IMR-90 (cell line): ENCODE results near the gene CLASP1. TPM values are rescaled to one million over a fixed set of nuclear protein-coding genes. Genes with fewer than 3 reads are reported as not detected.

Source experiments
- ATAC-seq: fragments of 200-7000 bp; cut with Tn5 transposase; 2 replicates; pipeline ENCODE4 v1.9.1; 2020; ENCODE audit warnings: low read depth, mild to moderate bottlenecking, moderate library complexity
- BruUV-seq: library from RNA; stranded (reverse); fragments of 400-500 nt; replicated peaks from 2 replicates; lab custom pipeline; 2021; lab: Mats Ljungman, UMichigan
- CTCF ChIA-PET: fragments of 300-600 bp; formaldehyde crosslinking; extraction: SDS; loops from one replicate; lab custom pipeline; 2021; ENCODE audit warnings: antibody characterized with exemption; lab: Yijun Ruan, JAX
- POLR2A ChIA-PET: fragments of 300-600 bp; sonication (Branson Sonifier 250); formaldehyde crosslinking; loops from one replicate; lab custom pipeline; 2022; ENCODE audit warnings: antibody characterized with exemption; ENCODE audit not compliant: unreplicated experiment; lab: Charles Lee
- DNase-seq: peaks from one replicate; pipeline ENCODE4 v3.0.0; 2013
- H2AFZ ChIP-seq: replicated peaks from 2 replicates; pipeline ENCODE3; 2013; ENCODE audit warnings: low read length, mild to moderate bottlenecking; ENCODE audit not compliant: poor library complexity
- H2AK5ac ChIP-seq: 2 replicates; pipeline ENCODE4 v1.6.1; 2013; ENCODE audit warnings: low read depth, low read length, inconsistent platforms
- H2AK9ac ChIP-seq: replicated peaks from 2 replicates; pipeline ENCODE3; 2013; ENCODE audit warnings: mild to moderate bottlenecking, low read depth, low read length, moderate library complexity; ENCODE audit not compliant: poor library complexity
- H2BK120ac ChIP-seq: 2 replicates; pipeline ENCODE4 v1.6.1; 2013; ENCODE audit warnings: low read depth, low read length, inconsistent platforms
- H2BK15ac ChIP-seq: 3 replicates; pipeline ENCODE4 v1.6.1; 2013; ENCODE audit warnings: low read depth, low read length, inconsistent platforms
- H2BK20ac ChIP-seq: 2 replicates; pipeline ENCODE4 v1.6.1; 2013; ENCODE audit warnings: low read depth, mild to moderate bottlenecking, inconsistent platforms, low read length, moderate library complexity
- H2BK5ac ChIP-seq: 2 replicates; pipeline ENCODE4 v1.6.1; 2013; ENCODE audit warnings: mild to moderate bottlenecking, low read depth, low read length, inconsistent platforms; ENCODE audit not compliant: poor library complexity, severe bottlenecking
- H3K14ac ChIP-seq: replicated peaks from 2 replicates; pipeline ENCODE4 v1.6.1; 2013; ENCODE audit warnings: low read depth, low read length, inconsistent platforms
- H3K18ac ChIP-seq: 2 replicates; pipeline ENCODE4 v1.6.1; 2013; ENCODE audit warnings: low read depth, low read length, control low read depth
- H3K23ac ChIP-seq: 2 replicates; pipeline ENCODE4 v1.6.1; 2013; ENCODE audit warnings: low read depth, low read length, inconsistent platforms
- H3K27ac ChIP-seq: 2 replicates; pipeline ENCODE4 v1.5.1; 2013; ENCODE audit warnings: mild to moderate bottlenecking, control low read depth, low read length; ENCODE audit not compliant: insufficient read depth
- H3K27me3 ChIP-seq: 2 replicates; pipeline ENCODE4 v1.6.1; 2013; ENCODE audit warnings: low read length; ENCODE audit not compliant: control insufficient read depth, insufficient read depth
- H3K36me3 ChIP-seq: 2 replicates; pipeline ENCODE4 v1.6.1; 2013; ENCODE audit warnings: low read length, mixed read lengths; ENCODE audit not compliant: control insufficient read depth, insufficient read depth
- H3K4ac ChIP-seq: 2 replicates; pipeline ENCODE4 v1.6.1; 2013; ENCODE audit warnings: low read depth, low read length, inconsistent platforms
- H3K4me1 ChIP-seq: 2 replicates; pipeline ENCODE4 v1.6.1; 2013; ENCODE audit warnings: low read length, mixed read lengths; ENCODE audit not compliant: control insufficient read depth, insufficient read depth
- H3K4me2 ChIP-seq: 2 replicates; pipeline ENCODE4 v1.6.1; 2013; ENCODE audit warnings: low read depth, mild to moderate bottlenecking, control low read depth, low read length, moderate library complexity
- H3K4me3 ChIP-seq: 2 replicates; pipeline ENCODE4 v1.5.1; 2013; ENCODE audit warnings: low read depth, mild to moderate bottlenecking, control low read depth, low read length, moderate library complexity; ENCODE audit not compliant: insufficient read depth
- H3K56ac ChIP-seq: 2 replicates; pipeline ENCODE4 v1.6.1; 2013; ENCODE audit warnings: low read length, inconsistent platforms; ENCODE audit not compliant: insufficient read depth; ENCODE audit errors: extremely low read depth
- H3K79me1 ChIP-seq, 2 experiments: 2 replicates each; pipeline ENCODE4 v1.6.1; 2013; ENCODE audit warnings: low read length in 2 of 2, inconsistent platforms in 1 of 2, low read depth in 1 of 2
- H3K9ac ChIP-seq: 2 replicates; pipeline ENCODE4 v1.6.1; 2013; ENCODE audit warnings: low read depth, low read length, control low read depth
- H3K9me1 ChIP-seq: 2 replicates; pipeline ENCODE4 v1.6.1; 2013; ENCODE audit warnings: low read length, inconsistent platforms; ENCODE audit not compliant: insufficient read depth
- H3K9me3 ChIP-seq: 2 replicates; pipeline ENCODE4 v1.6.1; 2013; ENCODE audit warnings: low read length; ENCODE audit not compliant: control insufficient read depth, insufficient read depth
- H4K20me1 ChIP-seq: 2 replicates; pipeline ENCODE4 v1.6.1; 2013; ENCODE audit warnings: low read length, inconsistent platforms; ENCODE audit not compliant: insufficient read depth
- H4K5ac ChIP-seq: 2 replicates; pipeline ENCODE4 v1.6.1; 2013; ENCODE audit warnings: mild to moderate bottlenecking, low read depth, low read length, control low read depth
- H4K8ac ChIP-seq, 2 experiments: 2 replicates each; pipeline ENCODE4 v1.6.1; 2013; ENCODE audit warnings: low read depth in 2 of 2, low read length in 2 of 2, control low read depth in 1 of 2, inconsistent platforms in 1 of 2
- H4K91ac ChIP-seq: 2 replicates; pipeline ENCODE4 v1.6.1; 2013; ENCODE audit warnings: low read depth, low read length, inconsistent platforms; ENCODE audit not compliant: insufficient read depth
- BHLHE40 ChIP-seq: fragments of 150-350 bp; IDR thresholded peaks from 2 replicates; pipeline ENCODE4 v1.6.1; 2016; ENCODE audit warnings: mild to moderate bottlenecking, low read depth, low read length
- CEBPB ChIP-seq: IDR thresholded peaks from 2 replicates; pipeline ENCODE4 v1.6.1; 2012; ENCODE audit warnings: low read depth, low read length, improper control_type of control experiment
- CHD1 ChIP-seq: IDR thresholded peaks from 2 replicates; pipeline ENCODE4 v1.6.1; 2012; ENCODE audit warnings: low read depth, low read length, improper control_type of control experiment
- FOS ChIP-seq: fragments of 150-350 bp; IDR thresholded peaks from 2 replicates; pipeline ENCODE4 v1.6.1; 2016; ENCODE audit warnings: low read depth, low read length
- MAFK ChIP-seq: IDR thresholded peaks from 2 replicates; pipeline ENCODE4 v1.6.1; 2012; ENCODE audit warnings: low read depth, low read length, improper control_type of control experiment
- RCOR1 ChIP-seq: IDR thresholded peaks from 2 replicates; pipeline ENCODE4 v1.6.1; 2012; ENCODE audit warnings: mild to moderate bottlenecking, low read length, improper control_type of control experiment; ENCODE audit not compliant: insufficient replicate concordance
- RFX5 ChIP-seq: IDR thresholded peaks from 2 replicates; pipeline ENCODE4 v1.8.0; 2012; ENCODE audit warnings: low read depth, mild to moderate bottlenecking, low read length, moderate library complexity
- WGBS, 2 experiments: methylation state at CpG; one replicate each; pipeline versions ENCODE4 v1.1.5 to v1.1.7; 2013; ENCODE audit warnings: missing lambda C conversion rate in 2 of 2; ENCODE audit not compliant: insufficient read length in 1 of 2; ENCODE audit errors: extremely low coverage in 2 of 2; 5-methylcytosine and 5-hydroxymethylcytosine counted together
- dilution Hi-C: fragments of 300-500 bp; cut with HindIII; formaldehyde crosslinking; loops from one replicate; pipeline ENCODE4 v1.14.3; 2018; ENCODE audit warnings: low sequenced_read_pairs; ENCODE audit not compliant: unreplicated experiment
- in situ Hi-C: fragments of 300-500 bp; cut with MboI; formaldehyde crosslinking; loops from 3 replicates; pipeline ENCODE4 v1.14.3; 2019; ENCODE audit warnings: low sequenced_read_pairs, inconsistent platforms, mixed read lengths
- intact Hi-C: fragments of 100-400 bp; cut with micrococcal nuclease; formaldehyde crosslinking; loops from 2 replicates; pipeline ENCODE4 v1.10.0; 2022
- polyA plus RNA-seq, 3 experiments: library from polyadenylated mRNA; depleted of rRNA; stranded (reverse); fragments of >200 nt; gene quantifications; 2 replicates each; pipeline ENCODE4 v1.2.3, GENCODE V29; 2012; ENCODE audit warnings: low replicate concordance in 1 of 3
- total RNA-seq: library from RNA; depleted of rRNA; stranded (reverse); fragments of >200 nt; gene quantifications from 2 replicates; pipeline ENCODE4 v1.2.3, GENCODE V29; 2012
- TF ChIP-seq, protein P1 (sequence below): fragments of 150-350 bp; IDR thresholded peaks from 2 replicates; pipeline ENCODE4 v1.6.1; 2017; ENCODE audit warnings: mild to moderate bottlenecking, antibody characterized with exemption, low read length, low read depth

The CLASP1 gene
- total and polyA plus RNA-seq, 2 of the 4 experiments (the other 2 are of a cell fraction), result 12.3 to 33.7 TPM

DNA sequence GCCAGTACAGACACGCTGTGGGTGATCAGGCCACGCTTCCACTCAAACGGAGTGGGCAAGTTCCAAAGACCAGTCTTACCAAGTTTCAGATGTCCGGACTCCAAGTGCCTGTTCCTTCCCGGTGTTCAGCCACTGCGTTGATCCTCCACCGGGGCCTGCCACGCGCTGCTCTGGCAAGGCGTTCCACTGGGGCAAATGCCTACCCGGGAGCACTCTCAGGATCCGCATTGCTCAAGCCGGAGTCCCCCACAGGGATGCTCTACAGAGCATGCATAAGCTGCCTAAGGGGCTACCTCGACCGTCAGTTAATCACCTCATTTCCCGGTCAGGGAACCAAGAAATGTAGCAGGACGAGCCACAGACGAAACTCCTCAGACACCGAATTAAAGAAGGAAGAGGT is 37.0 kb upstream of the CLASP1 start:
- Histone ChIP-seq H2AK9ac (no peak overlapping the region), H3K9me1 (no peaks in the 10 kb centered on the region), H2BK15ac (no peak overlapping the region), H3K14ac (no peak overlapping the region), H3K36me3 (no peaks in the 10 kb centered on the region), H4K91ac (no peak overlapping the region), H2AK5ac (no peak overlapping the region), H3K4ac (no peak overlapping the region), H3K4me2 (no peak overlapping the region), H3K18ac (no peak overlapping the region), H3K56ac (no peak overlapping the region), H2BK20ac (no peak overlapping the region), H2AFZ (no peak overlapping the region), H3K9me3 (peaks cover 18% of the 10 kb centered on the region), H2BK120ac (no peak overlapping the region), H3K9ac (no peak overlapping the region), H3K27me3 (no peaks in the 10 kb centered on the region; the same call in 1 of the 2 replicates), H3K27ac (no peak overlapping the region), H4K20me1 (no peaks in the 10 kb centered on the region), H3K4me1 (no peaks in the 10 kb centered on the region), H3K79me1 (no peaks in the 10 kb centered on the region), H3K4me3 (no peak overlapping the region), H3K23ac (no peak overlapping the region), H4K8ac (no peak overlapping the region), H2BK5ac (no peak overlapping the region), H4K5ac (no peak overlapping the region)
- BruUV-seq, result no TSS peak
- ChIA-PET POLR2A (no interaction called here), CTCF (no interaction called here)
- dilution Hi-C loops (no loop called here), intact Hi-C loops (no loop called here), in situ Hi-C loops (no loop called here)
- no peak for TF ChIP-seq RFX5
- TF ChIP-seq, protein P1, sequence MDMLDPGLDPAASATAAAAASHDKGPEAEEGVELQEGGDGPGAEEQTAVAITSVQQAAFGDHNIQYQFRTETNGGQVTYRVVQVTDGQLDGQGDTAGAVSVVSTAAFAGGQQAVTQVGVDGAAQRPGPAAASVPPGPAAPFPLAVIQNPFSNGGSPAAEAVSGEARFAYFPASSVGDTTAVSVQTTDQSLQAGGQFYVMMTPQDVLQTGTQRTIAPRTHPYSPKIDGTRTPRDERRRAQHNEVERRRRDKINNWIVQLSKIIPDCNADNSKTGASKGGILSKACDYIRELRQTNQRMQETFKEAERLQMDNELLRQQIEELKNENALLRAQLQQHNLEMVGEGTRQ, result no peak
- TF ChIP-seq MAFK, result no peak
- TF ChIP-seq CHD1, result no peak
- TF ChIP-seq CEBPB, result no peak
- TF ChIP-seq RCOR1, result no peak
- TF ChIP-seq FOS, result no peak
- TF ChIP-seq BHLHE40, result no peak
- no peak for ATAC-seq
- DNase-seq, result no peak
- 89% methylated on average over 8 of the region's 19 CpGs; no CpG with 5 or more reads in 1 of the 2 experiments for WGBS, 2 experiments
